ENCODE results near the gene SCN4B. TPM values are rescaled to one million over a fixed set of nuclear protein-coding genes. Genes with fewer than 3 reads are reported as not detected.

SCN4B gene
- total RNA-seq, 2 donors from 2014 or later = 0.46 to 0.53 TPM

DNA sequence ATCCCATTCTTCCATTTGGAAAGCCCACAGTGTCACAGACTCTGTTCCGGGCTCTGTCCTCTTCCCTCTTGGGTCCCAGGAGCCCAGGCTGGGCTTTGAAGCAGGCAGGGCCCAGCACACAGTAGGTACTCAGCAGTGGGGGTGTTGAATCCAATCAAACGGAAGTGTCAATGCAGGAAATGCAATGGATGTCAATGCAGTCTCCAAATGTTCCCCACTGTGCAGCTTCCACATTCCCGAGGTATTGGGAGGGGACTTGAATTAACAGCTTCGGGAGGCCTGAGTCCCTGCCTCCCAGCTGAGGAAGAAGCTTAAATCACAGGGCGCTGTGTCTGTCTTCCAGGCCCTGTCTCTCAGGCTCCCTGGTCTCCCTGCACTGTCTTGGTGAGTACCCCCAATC lies 44.1 kb downstream of the SCN4B start:
- H3K36me3 Mint-ChIP-seq (ENCODE audit: insufficient read depth in 2 of 2) = no peaks in the 10 kb centered on the region
- no peaks in the 10 kb centered on the region for H3K9me3 Mint-ChIP-seq
- DNase-seq (no peak), ATAC-seq (replicated peaks in 1 of 2) (no peak)
- H3K27ac Mint-ChIP-seq = no peak overlapping the region
- H3K27me3 Mint-ChIP-seq (ENCODE audit: low read depth) = peaks cover 9% of the 10 kb centered on the region
- no peaks in the 10 kb centered on the region for H3K4me1 Mint-ChIP-seq (ENCODE audit: low read depth)
- H3K4me3 Mint-ChIP-seq = no peak overlapping the region

DNA sequence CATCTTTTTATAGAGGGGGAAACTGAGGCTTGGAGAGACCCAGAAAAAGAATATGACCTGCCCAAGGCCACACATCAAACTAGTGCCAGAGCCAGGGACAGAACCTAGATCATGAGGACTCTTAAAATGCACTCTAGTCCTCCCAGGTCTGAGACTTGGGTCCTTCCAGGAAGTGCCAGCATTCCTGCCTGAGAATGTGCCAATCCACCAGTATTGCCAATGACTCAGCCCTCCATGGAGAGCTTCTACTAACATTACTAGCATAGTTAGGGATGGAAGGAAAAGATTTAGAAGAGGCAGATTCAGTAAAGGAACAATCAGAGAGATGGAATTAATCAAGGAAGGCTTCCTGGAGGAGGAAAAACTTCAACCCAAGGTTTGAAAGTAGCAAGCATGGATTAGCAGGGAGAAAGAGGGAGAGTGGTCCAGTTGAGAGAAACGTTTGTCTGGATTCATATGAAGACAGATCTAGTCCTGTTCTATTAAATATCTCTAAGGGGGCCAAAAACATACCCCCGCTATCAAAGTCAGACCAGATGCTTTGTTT lies 45.8 kb downstream of the SCN4B start:
- no peaks in the 10 kb centered on the region for H3K4me1 Mint-ChIP-seq (ENCODE audit: low read depth)
- no peak overlapping the region for H3K4me3 Mint-ChIP-seq
- H3K27me3 Mint-ChIP-seq (ENCODE audit: low read depth) = peaks cover 9% of the 10 kb centered on the region
- ATAC-seq (replicated peaks in 1 of 2) (no peak), DNase-seq (no peak)
- H3K27ac Mint-ChIP-seq = no peak overlapping the region
- no peaks in the 10 kb centered on the region for H3K36me3 Mint-ChIP-seq (ENCODE audit: insufficient read depth in 2 of 2)
- no peaks in the 10 kb centered on the region for H3K9me3 Mint-ChIP-seq

DNA sequence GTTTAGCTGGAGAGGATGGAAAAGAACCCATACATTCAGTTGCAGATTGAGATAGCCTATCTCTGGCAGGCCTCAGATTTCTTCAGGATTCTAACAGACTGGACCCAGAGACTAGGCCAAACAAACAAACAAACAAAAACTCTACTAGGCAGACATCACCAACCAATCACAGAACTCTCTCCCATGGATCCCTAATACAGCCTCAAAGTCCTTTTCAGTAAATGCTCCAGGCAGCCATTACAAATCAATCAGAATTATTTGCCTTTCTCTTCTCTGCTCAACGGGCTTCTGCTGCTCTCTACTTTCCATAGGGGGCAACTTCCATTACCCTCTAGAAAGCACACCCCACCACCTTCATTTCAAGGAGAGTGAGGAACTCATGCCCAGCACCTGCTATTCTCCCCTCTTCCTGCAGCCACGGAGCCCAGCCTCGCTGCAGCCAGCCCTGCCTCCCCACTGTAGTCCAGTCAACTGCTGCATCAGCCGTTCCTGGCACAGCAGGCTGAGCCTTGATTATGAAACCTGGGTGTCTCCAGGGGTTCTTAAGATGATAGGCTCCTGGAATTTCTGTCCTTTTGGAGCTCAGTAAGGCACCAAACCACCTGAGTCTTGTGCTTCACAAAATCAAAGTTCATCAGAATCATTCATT lies 46.8 kb downstream of the SCN4B start:
- no peak overlapping the region for H3K4me3 Mint-ChIP-seq
- H3K27ac Mint-ChIP-seq = no peak overlapping the region
- H3K4me1 Mint-ChIP-seq (ENCODE audit: low read depth) = no peaks in the 10 kb centered on the region
- H3K36me3 Mint-ChIP-seq (ENCODE audit: insufficient read depth in 2 of 2) = no peaks in the 10 kb centered on the region
- no peak for ATAC-seq (replicated peaks in 1 of 2)
- DNase-seq = no peak
- no peaks in the 10 kb centered on the region for H3K9me3 Mint-ChIP-seq
- peaks cover 4% of the 10 kb centered on the region for H3K27me3 Mint-ChIP-seq (ENCODE audit: low read depth)

DNA sequence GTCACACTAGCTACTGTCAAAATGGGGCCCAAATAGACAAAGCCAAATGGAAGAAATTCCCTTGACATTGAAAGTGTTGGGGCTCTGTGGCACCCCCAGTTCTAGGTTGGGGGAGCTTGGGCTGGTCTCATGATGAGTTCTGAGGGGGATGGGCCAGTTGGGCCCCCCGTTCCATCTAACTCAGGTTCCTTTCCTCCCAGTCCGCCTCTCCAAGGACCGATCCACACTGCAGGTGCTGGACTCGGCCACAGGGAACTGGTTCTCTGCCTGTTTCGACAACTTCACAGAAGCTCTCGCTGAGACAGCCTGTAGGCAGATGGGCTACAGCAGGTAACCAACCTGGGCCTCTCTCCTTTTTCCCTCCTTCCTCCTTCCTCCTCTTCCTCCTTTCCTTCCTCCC lies 48.1 kb downstream of the SCN4B start:
- DNase-seq (no peak), ATAC-seq (replicated peaks in 1 of 2) (no peak)
- no peaks in the 10 kb centered on the region for H3K4me1 Mint-ChIP-seq (ENCODE audit: low read depth)
- no peaks in the 10 kb centered on the region for H3K9me3 Mint-ChIP-seq
- no peak overlapping the region for H3K4me3 Mint-ChIP-seq
- no peaks in the 10 kb centered on the region for H3K36me3 Mint-ChIP-seq (ENCODE audit: insufficient read depth in 2 of 2)
- no peak overlapping the region for H3K27ac Mint-ChIP-seq
- H3K27me3 Mint-ChIP-seq (ENCODE audit: low read depth) = no peaks in the 10 kb centered on the region

DNA sequence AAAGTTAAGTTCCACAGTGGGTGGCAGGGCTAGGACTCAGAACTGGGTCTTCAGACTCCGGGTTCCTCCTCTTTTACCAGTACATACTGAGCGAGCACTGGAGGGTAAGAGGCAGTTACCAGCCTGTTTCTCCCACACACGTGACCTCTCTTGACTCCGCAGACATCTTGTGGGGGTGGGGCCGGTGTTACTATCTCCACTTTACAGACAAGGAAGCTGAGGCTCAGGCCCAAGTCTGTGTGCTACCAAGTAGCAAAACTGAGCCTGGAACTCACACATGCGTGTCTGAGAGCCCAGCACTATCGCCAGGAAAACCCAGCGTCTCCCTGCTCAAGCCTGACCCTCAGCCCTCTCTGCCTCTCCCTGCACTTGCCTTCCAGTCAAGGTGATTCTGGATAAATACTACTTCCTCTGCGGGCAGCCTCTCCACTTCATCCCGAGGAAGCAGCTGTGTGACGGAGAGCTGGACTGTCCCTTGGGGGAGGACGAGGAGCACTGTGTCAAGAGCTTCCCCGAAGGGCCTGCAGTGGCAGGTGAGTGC lies 49.8 kb downstream of the SCN4B start:
- Mint-ChIP-seq H3K27me3 (ENCODE audit: low read depth) (peaks cover 5% of the 10 kb centered on the region), H3K4me3 (no peak overlapping the region), H3K27ac (no peak overlapping the region), H3K9me3 (no peaks in the 10 kb centered on the region), H3K4me1 (ENCODE audit: low read depth) (no peaks in the 10 kb centered on the region), H3K36me3 (ENCODE audit: insufficient read depth in 2 of 2) (no peaks in the 10 kb centered on the region)
- ATAC-seq (replicated peaks in 1 of 2) (no peak), DNase-seq (no peak)

DNA sequence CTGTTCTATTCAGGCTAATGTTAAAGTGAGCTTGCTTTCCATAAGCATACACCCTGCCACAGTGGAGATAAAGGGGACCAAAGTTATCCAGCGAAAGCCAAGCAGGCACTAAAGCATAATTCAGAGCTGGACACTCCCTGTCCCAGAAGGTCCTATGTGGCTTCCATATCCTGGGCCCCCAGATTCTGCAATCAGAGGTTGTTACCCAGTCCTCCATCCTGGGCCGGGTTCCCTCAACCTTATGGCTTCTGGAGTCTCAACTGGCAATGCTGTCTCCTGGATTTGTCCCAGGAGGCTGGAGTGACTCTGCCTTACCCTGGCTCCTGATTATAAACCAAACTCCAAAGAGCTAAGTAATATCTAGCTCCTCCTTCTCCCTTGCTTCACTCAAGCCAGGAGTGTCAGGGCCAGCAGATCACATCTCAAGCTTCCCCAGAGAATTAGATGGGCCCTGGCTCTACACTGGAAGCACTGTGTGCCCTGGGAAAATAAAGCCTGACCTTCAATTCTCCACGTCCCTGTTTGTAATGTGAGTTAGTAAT lies 51.9 kb downstream of the SCN4B start:
- peaks cover 7% of the 10 kb centered on the region for H3K27me3 Mint-ChIP-seq (ENCODE audit: low read depth)
- H3K27ac Mint-ChIP-seq = no peak overlapping the region
- no peaks in the 10 kb centered on the region for H3K9me3 Mint-ChIP-seq
- no peak overlapping the region for H3K4me3 Mint-ChIP-seq
- H3K4me1 Mint-ChIP-seq (ENCODE audit: low read depth) = no peaks in the 10 kb centered on the region
- ATAC-seq (replicated peaks in 1 of 2) (no peak), DNase-seq (no peak)
- no peaks in the 10 kb centered on the region for H3K36me3 Mint-ChIP-seq (ENCODE audit: insufficient read depth in 2 of 2)

DNA sequence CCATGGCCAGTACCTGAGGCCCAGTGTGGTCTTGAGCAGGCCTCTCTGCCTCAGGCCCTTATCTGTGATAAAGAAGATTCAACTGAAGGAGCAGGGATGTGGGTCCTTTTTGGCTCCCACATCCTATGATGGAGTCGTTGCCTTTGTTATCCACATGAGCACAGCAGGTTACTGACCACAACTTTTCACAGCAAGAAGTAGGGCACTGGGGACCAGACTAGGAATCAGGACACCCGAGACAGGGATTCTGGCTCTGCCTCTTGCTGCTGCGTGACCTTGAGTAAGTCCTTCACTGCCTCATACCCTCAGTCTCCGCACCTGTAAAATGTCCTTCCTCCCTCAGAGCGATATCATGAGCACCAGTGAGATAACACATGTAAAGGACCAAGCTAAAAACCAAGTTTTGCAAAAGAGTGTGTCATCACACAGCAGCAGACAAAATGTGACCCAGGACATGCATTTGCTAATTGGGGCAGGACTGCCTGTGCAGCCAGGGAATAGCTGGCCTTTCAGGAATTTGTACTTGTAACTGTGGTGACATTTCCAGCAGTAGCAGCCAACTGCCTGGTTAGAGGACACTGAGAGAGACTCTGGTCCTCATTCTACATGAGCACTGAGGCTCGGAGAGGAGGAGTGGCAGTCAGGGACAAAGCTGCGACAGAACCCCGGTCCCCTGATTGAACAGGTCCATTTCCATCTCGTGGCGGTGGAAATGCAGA lies 52.6 kb downstream of the SCN4B start:
- no peaks in the 10 kb centered on the region for H3K9me3 Mint-ChIP-seq
- H3K27me3 Mint-ChIP-seq (ENCODE audit: low read depth) = peaks cover 7% of the 10 kb centered on the region
- no peaks in the 10 kb centered on the region for H3K36me3 Mint-ChIP-seq (ENCODE audit: insufficient read depth in 2 of 2)
- H3K27ac Mint-ChIP-seq = no peak overlapping the region
- no peak overlapping the region for H3K4me3 Mint-ChIP-seq
- no peak for DNase-seq
- ATAC-seq (replicated peaks in 1 of 2) = no peak
- no peaks in the 10 kb centered on the region for H3K4me1 Mint-ChIP-seq (ENCODE audit: low read depth)

DNA sequence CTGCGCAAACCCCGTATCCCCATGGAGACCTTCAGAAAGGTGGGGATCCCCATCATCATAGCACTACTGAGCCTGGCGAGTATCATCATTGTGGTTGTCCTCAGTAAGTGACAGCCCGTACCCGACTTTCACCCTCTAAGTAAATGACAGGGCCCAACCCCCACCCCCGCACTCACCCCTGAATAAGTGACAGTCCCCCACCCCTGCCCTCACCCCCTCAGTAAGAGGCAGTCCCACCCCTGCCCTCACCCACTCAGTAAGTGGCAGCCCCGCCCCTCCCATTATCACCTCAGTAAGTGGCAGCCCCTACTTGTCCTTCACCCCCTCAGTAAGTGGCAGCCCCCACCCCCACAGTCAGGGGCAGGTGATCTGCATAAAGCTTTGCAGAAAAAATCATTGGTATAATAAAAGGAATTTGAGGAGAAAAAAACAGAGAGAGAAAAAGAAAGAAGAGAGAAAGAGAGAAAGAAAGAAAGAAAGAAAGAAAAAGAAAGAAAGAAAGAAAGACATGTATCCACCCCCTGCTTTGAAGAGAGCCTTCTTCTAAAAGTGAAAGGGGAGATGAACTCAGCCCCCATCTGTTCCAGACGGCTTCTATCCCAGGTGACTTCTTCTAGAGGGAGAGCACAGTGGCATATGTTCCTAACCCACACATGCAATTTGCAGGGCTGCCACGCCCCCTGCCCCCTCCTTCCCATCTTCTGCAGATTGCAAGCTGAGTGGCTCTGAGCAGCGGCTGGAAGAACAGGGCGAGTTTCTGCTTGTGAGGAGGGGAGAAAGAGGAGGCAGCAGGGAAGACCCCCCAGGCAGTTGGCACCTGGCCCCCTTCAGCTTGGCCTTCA lies 53.4 kb downstream of the SCN4B start:
- no peak for DNase-seq
- Mint-ChIP-seq H3K9me3 (no peaks in the 10 kb centered on the region), H3K4me1 (ENCODE audit: low read depth) (no peaks in the 10 kb centered on the region), H3K27me3 (ENCODE audit: low read depth) (peaks cover 7% of the 10 kb centered on the region), H3K27ac (no peak overlapping the region), H3K36me3 (ENCODE audit: insufficient read depth in 2 of 2) (no peaks in the 10 kb centered on the region), H3K4me3 (no peak overlapping the region)
- ATAC-seq (replicated peaks in 1 of 2) = no peak

DNA sequence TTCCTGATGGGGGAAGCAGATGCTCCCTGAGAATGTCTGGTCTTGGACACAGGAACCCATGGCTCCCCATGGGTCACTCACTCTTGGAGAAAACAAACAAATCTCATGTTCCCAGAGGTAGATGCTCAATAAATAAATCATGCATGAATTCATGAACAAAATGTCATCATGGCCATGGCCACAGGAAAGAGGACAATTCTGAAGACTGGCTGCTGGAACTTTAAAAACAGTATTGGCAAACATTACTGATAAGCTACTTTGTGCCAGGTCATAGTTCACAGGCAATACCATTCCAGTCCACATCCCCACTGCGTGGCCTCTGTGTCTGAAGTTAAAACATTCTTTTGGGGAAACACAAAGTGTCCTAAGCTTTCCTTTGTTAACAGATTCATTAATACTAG lies 56.7 kb downstream of the SCN4B start:
- Mint-ChIP-seq H3K4me3 (no peak overlapping the region), H3K4me1 (ENCODE audit: low read depth) (no peaks in the 10 kb centered on the region), H3K27ac (no peak overlapping the region), H3K27me3 (ENCODE audit: low read depth) (peaks cover 22% of the 10 kb centered on the region), H3K36me3 (ENCODE audit: insufficient read depth in 2 of 2) (no peaks in the 10 kb centered on the region), H3K9me3 (no peaks in the 10 kb centered on the region)
- DNase-seq = no peak
- ATAC-seq (replicated peaks in 1 of 2) = no peak

DNA sequence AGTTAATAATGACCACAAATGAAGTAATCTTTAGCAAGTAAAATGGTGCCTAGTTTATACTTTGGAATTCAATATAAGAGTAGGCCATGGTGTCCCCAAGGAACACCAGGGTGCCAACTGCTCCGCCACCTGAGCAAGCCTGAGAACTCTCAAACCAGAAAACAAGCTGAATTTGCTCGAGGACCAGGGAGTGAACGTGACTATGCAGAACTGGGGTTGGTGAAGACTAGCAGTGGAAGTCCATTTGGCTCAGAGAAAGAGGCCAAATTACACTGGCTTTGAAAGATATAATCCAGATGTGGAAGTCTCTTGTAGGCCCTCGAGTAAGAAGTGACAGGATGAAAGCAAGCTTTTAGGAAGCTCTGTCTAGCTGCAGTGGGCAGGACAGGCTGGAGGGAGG lies 57.1 kb downstream of the SCN4B start:
- Mint-ChIP-seq H3K27me3 (ENCODE audit: low read depth) (peaks cover 24% of the 10 kb centered on the region), H3K27ac (no peak overlapping the region), H3K36me3 (ENCODE audit: insufficient read depth in 2 of 2) (no peaks in the 10 kb centered on the region), H3K9me3 (no peaks in the 10 kb centered on the region), H3K4me1 (ENCODE audit: low read depth) (no peaks in the 10 kb centered on the region), H3K4me3 (no peak overlapping the region)
- ATAC-seq (replicated peaks in 1 of 2) (no peak), DNase-seq (no peak)

DNA sequence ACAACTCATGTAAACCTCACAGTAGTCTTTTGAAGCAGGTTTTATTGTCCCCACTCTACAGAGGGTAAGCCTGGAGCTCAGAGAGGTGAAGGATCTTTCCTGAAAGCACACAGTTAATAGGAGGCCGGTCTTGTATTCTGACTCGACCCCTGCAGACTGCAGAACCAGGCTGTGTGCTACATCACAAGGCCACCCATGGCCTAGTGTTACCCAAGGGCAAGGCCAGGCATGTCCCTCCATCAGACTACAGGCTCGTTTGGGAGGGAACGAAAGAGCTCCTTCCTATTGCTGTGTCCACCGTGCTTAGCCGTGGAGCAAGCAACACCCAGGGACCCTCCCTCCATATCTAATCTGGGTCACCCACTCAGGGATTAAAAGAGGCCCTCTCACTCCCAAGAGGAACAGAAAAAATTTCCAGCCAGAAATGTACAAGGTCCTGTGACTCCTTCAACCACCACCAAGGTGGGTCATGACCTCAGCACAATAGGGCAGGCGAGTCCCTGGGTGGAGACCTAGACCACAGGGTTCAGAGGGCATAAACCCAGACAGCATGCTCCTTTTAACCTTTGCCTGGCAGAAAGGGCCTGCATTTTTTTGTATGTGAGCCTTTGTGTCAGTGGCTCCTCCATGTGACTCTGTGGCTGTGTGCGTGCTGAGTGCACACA lies 59.6 kb downstream of the SCN4B start:
- H3K36me3 Mint-ChIP-seq (ENCODE audit: insufficient read depth in 2 of 2) = peaks cover 4 to 7% of the 10 kb centered on the region in 2 donors
- H3K9me3 Mint-ChIP-seq = peaks cover 4 to 7% of the 10 kb centered on the region in 2 donors
- no peak overlapping the region for H3K4me3 Mint-ChIP-seq
- no peaks in the 10 kb centered on the region for H3K4me1 Mint-ChIP-seq (ENCODE audit: low read depth)
- no peak for DNase-seq
- no peak for ATAC-seq (replicated peaks in 1 of 2)
- no peak overlapping the region for H3K27ac Mint-ChIP-seq
- H3K27me3 Mint-ChIP-seq (ENCODE audit: low read depth) = peaks cover 21% of the 10 kb centered on the region

DNA sequence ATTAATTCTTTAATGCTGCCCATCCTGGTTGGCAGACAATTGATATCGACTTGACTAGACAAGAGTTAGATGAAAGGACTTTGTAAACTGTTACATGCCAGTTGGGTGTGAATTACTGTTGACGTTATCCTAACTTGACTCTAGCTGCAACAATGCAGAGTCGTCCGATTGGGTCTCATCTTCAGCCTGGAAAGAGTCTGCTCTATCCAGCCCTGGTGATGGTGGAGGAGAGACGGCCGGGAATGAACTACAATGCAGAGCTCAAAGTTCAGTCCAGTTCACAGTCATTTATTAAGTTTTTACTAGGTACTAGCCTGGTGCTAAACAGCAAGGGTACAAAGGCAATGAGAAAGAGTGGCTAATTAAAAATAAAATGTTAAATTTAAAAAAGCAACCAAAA lies 60.9 kb downstream of the SCN4B start:
- Mint-ChIP-seq H3K27me3 (ENCODE audit: low read depth) (peaks cover 17% of the 10 kb centered on the region), H3K4me3 (no peak overlapping the region), H3K9me3 (peaks cover 4 to 14% of the 10 kb centered on the region in 2 donors), H3K4me1 (ENCODE audit: low read depth) (no peaks in the 10 kb centered on the region), H3K27ac (no peak overlapping the region), H3K36me3 (ENCODE audit: insufficient read depth in 2 of 2) (peaks cover 11 to 16% of the 10 kb centered on the region in 2 donors)
- DNase-seq (no peak), ATAC-seq (replicated peaks in 1 of 2) (no peak)

All from activated T-cell treated with anti-CD3 and anti-CD28 coated beads, Interleukin-2, amount 50 U/mL, for 72 hours (primary cell).